NCI-H1105 (cell line): Measurements from ENCODE around the gene AWAT2.
"Not testable (repeated sequence)": the region's sequence is repeated elsewhere in the genome, so short reads cannot be mapped to it uniquely, and the experiment has no call there.

Experiments
- DNase-seq: peaks from one replicate; lab custom pipeline; 2025; lab: John Stamatoyannopoulos, UW

AWAT2 gene

GRCh38 chrX:70001269-70001668, 48.5 kb downstream of the AWAT2 start:
- no peak for DNase-seq

GRCh38 chrX:69998299-69998698, 51.4 kb downstream of the AWAT2 start:
- DNase-seq: not testable (repeated sequence)

- DNase-seq: no peak
Observed at GRCh38 chrX:69996113-69996468, 53.6 kb downstream of the AWAT2 start.

- DNase-seq: no peak
Observed at GRCh38 chrX:69995362-69996112, 54.2 kb downstream of the AWAT2 start.

GRCh38 chrX:69993494-69993893, 56.2 kb downstream of the AWAT2 start:
- no peak for DNase-seq

GRCh38 chrX:69991685-69992084, 58.1 kb downstream of the AWAT2 start:
- no peak for DNase-seq
